OCI-LY7 (cell line): Measurements from ENCODE around the gene TBXA2R. TPM values are rescaled to one million over a fixed set of nuclear protein-coding genes. Genes with fewer than 3 reads are reported as not detected.

Source experiments
- BruUV-seq: library from RNA; stranded (reverse); fragments of 400-500 nt; replicated peaks from 2 replicates; lab custom pipeline; 2021; lab: Mats Ljungman, UMichigan
- CTCF ChIA-PET: fragments of 300-600 bp; sonication (Branson Sonifier 250); formaldehyde crosslinking; loops from one replicate; lab custom pipeline; 2022; ENCODE audit warnings: antibody characterized with exemption; ENCODE audit not compliant: unreplicated experiment; lab: Charles Lee
- POLR2A ChIA-PET: fragments of 300-600 bp; sonication (Branson Sonifier 250); formaldehyde crosslinking; loops from one replicate; lab custom pipeline; 2022; ENCODE audit warnings: antibody characterized with exemption; lab: Charles Lee
- DNase-seq: peaks from one replicate; pipeline ENCODE4 v3.0.0-alpha.2; 2015; ENCODE audit warnings: low spot score
- H2AFZ ChIP-seq: fragments of 200-600 bp; sonication (generic), shearing (Covaris generic); 2 replicates; pipeline ENCODE4 v1.6.1; 2014; ENCODE audit warnings: mild to moderate bottlenecking, antibody characterized with exemption, low read length, moderate library complexity
- H3K27ac ChIP-seq: fragments of 200-600 bp; sonication (generic); 2 replicates; pipeline ENCODE4 v1.5.1; 2014; ENCODE audit warnings: mixed run types, low read depth, mild to moderate bottlenecking, moderate library complexity, low read length, inconsistent platforms; ENCODE audit not compliant: poor library complexity, severe bottlenecking
- H3K36me3 ChIP-seq: fragments of 200-600 bp; sonication (generic); 2 replicates; pipeline ENCODE4 v1.6.1; 2014; ENCODE audit warnings: mild to moderate bottlenecking, antibody characterized with exemption, low read length, moderate library complexity, mixed read lengths; ENCODE audit not compliant: insufficient read depth
- H3K4me1 ChIP-seq: fragments of 200-600 bp; sonication (generic); 2 replicates; pipeline ENCODE4 v1.5.1; 2014; ENCODE audit warnings: mild to moderate bottlenecking, low read length; ENCODE audit not compliant: insufficient read depth, poor library complexity, severe bottlenecking
- H3K4me2 ChIP-seq: fragments of 200-600 bp; sonication (generic); 2 replicates; pipeline ENCODE4 v1.6.1; 2014; ENCODE audit warnings: mild to moderate bottlenecking, low read length
- H3K4me3 ChIP-seq: fragments of 200-600 bp; sonication (generic); 2 replicates; pipeline ENCODE4 v1.5.1; 2014; ENCODE audit warnings: mild to moderate bottlenecking, low read depth, low read length; ENCODE audit not compliant: poor library complexity, severe bottlenecking
- H3K79me2 ChIP-seq: fragments of 200-600 bp; sonication (generic); 2 replicates; pipeline ENCODE4 v1.6.1; 2016; ENCODE audit warnings: low read depth, mild to moderate bottlenecking, low read length, moderate library complexity, mixed read lengths; ENCODE audit not compliant: insufficient read depth
- H3K9me2 ChIP-seq: fragments of 200-600 bp; sonication (generic); 2 replicates; pipeline ENCODE4 v1.6.1; 2016; ENCODE audit warnings: mild to moderate bottlenecking, low read length, mixed read lengths; ENCODE audit not compliant: insufficient read depth
- H3K9me3 ChIP-seq: fragments of 200-600 bp; sonication (generic); 2 replicates; pipeline ENCODE4 v1.6.1; 2014; ENCODE audit warnings: mild to moderate bottlenecking, mixed run types, low read length, mixed read lengths
- H4K20me1 ChIP-seq: fragments of 200-600 bp; sonication (generic); 2 replicates; pipeline ENCODE4 v1.6.1; 2014; ENCODE audit warnings: mild to moderate bottlenecking, antibody characterized with exemption, low read length, moderate library complexity, mixed read lengths; ENCODE audit not compliant: insufficient read depth
- CTCF ChIP-seq: fragments of 200-600 bp; sonication (generic); conservative IDR thresholded peaks from 2 replicates; pipeline ENCODE4 v1.5.1; 2014; ENCODE audit warnings: mild to moderate bottlenecking, antibody characterized with exemption, low read length, moderate library complexity, mixed read lengths
- EZH2phosphoT487 ChIP-seq: fragments of 200-600 bp; sonication (generic); IDR thresholded peaks from 2 replicates; pipeline ENCODE4 v1.6.1; 2018; ENCODE audit warnings: low read depth, borderline replicate concordance, mild to moderate bottlenecking, mixed run types, antibody characterized with exemption, low read length, moderate library complexity, mixed read lengths
- intact Hi-C: fragments of 100-400 bp; cut with micrococcal nuclease; formaldehyde crosslinking; loops from one replicate; pipeline ENCODE4 v1.10.0; 2022; ENCODE audit not compliant: unreplicated experiment
- total RNA-seq, 2 experiments: library from RNA; depleted of rRNA in 1 of 2; stranded (reverse); fragments of >200 nt in 1 of 2; shearing (Covaris generic) in 1 of 2; gene quantifications; 2 replicates each; pipeline ENCODE4 v1.2.3, GENCODE V29; 2014 to 2022

Gene TBXA2R
- total RNA-seq, 2 experiments from 2014 or later = not detected

GRCh38 chr19:3589949-3590348, 16.7 kb downstream of the TBXA2R start:
- no peak overlapping the region for H2AFZ ChIP-seq
- no peaks in the 10 kb centered on the region for H3K9me2 ChIP-seq
- H3K4me1 ChIP-seq = no peaks in the 10 kb centered on the region
- H3K9me3 ChIP-seq = no peaks in the 10 kb centered on the region; the same call in 1 of the 2 replicates
- TF ChIP-seq CTCF = no peak
- no peak for TF ChIP-seq EZH2phosphoT487
- ChIA-PET POLR2A (interaction anchor here (0.6 kb wide), 1 partner anchor 139 kb away, joined by 3 read pairs; no protein-coding TSS in a partner anchor), CTCF (no interaction called here)
- H3K36me3 ChIP-seq = no peaks in the 10 kb centered on the region
- intact Hi-C loops = no loop called here
- no peak overlapping the region for H3K27ac ChIP-seq
- no peak for DNase-seq
- no peak overlapping the region for H3K4me3 ChIP-seq
- BruUV-seq = no TSS peak
- H3K79me2 ChIP-seq = no peaks in the 10 kb centered on the region
- H4K20me1 ChIP-seq = no peaks in the 10 kb centered on the region
- no peak overlapping the region for H3K4me2 ChIP-seq

GRCh38 chr19:3589439-3589838, 17.2 kb downstream of the TBXA2R start:
- Histone ChIP-seq H2AFZ (no peak overlapping the region), H3K4me2 (no peak overlapping the region), H3K27ac (no peak overlapping the region), H3K4me1 (no peaks in the 10 kb centered on the region), H3K9me2 (no peaks in the 10 kb centered on the region), H3K79me2 (no peaks in the 10 kb centered on the region), H3K4me3 (no peak overlapping the region), H3K9me3 (no peaks in the 10 kb centered on the region; the same call in 1 of the 2 replicates), H3K36me3 (no peaks in the 10 kb centered on the region), H4K20me1 (no peaks in the 10 kb centered on the region)
- CTCF ChIA-PET = no interaction called here
- no peak for TF ChIP-seq EZH2phosphoT487
- no peak for TF ChIP-seq CTCF
- DNase-seq = no peak
- intact Hi-C loops = no loop called here
- no TSS peak for BruUV-seq
- POLR2A ChIA-PET = no interaction called here

- Histone ChIP-seq H3K4me2 (no peak overlapping the region), H2AFZ (no peak overlapping the region), H3K4me1 (no peaks in the 10 kb centered on the region), H3K4me3 (no peak overlapping the region), H3K36me3 (no peaks in the 10 kb centered on the region), H3K79me2 (no peaks in the 10 kb centered on the region), H4K20me1 (no peaks in the 10 kb centered on the region), H3K9me2 (no peaks in the 10 kb centered on the region), H3K9me3 (no peaks in the 10 kb centered on the region; the same call in 1 of the 2 replicates), H3K27ac (no peak overlapping the region)
- TF ChIP-seq EZH2phosphoT487 (no peak), CTCF (no peak)
- intact Hi-C loops = no loop called here
- ChIA-PET POLR2A (no interaction called here), CTCF (interaction anchor here (0.6 kb wide), 1 partner anchor 32 kb away, joined by 4 read pairs; no protein-coding TSS in a partner anchor)
- DNase-seq = no peak
- BruUV-seq = no TSS peak
Observed at GRCh38 chr19:3586707-3587346, 19.8 kb downstream of the TBXA2R start.
